Uterus (tissue), 2 donors: ENCODE data around the gene LMOD3.

ENCODE experiments used
- CTCF ChIP-seq, 4 experiments: fragments of 200-600 bp in 2 of 4; fragments of 450-650 bp in 2 of 4; sonication (generic) in 2 of 4; IDR thresholded peaks; one replicate each; pipeline ENCODE4 v1.5.1; 2016 to 2019; ENCODE audit warnings: antibody characterized with exemption in 4 of 4, mild to moderate bottlenecking in 2 of 4, moderate library complexity in 1 of 4
- POLR2A ChIP-seq, 2 donors: fragments of 450-650 bp; IDR thresholded peaks; one replicate each; pipeline ENCODE4 v1.6.1; 2016; ENCODE audit warnings: antibody characterized with exemption in 2 of 2, mild to moderate bottlenecking in 1 of 2, moderate library complexity in 1 of 2

- TF ChIP-seq CTCF (IDR thresholded peaks at IDR 0.05): no peak
- TF ChIP-seq POLR2A (IDR thresholded peaks at IDR 0.05): no peak
Observed at GRCh38 chr3:69164296-69164695, 41.9 kb upstream of the LMOD3 start.
